Iris pigment epithelial cell (primary cell): ENCODE results near the gene TRIM24.
"Not testable (repeated sequence)": the region's sequence is repeated elsewhere in the genome, so short reads cannot be mapped to it uniquely, and the experiment has no call there.

Experiments used
- DNase-seq: peaks from one replicate; pipeline ENCODE4 v3.0.0-alpha.2; 2011; ENCODE audit warnings: low read depth

The TRIM24 gene

GRCh38 chr7:138460176-138460648, at the start of gene TRIM24:
TSS of gene TRIM24 (plus strand) at chr7:138460259. CDS start at chr7:138460549, 290 bp downstream.
- DNase-seq, result no peak

- DNase-seq, result not testable (repeated sequence)
These were observed 48.0 kb upstream of the TRIM24 start for GRCh38 chr7:138412077-138412476.

- DNase-seq, result not testable (repeated sequence)
These were observed 47.1 kb upstream of the TRIM24 start for GRCh38 chr7:138412921-138413320.

- no peak for DNase-seq
These were observed 42.9 kb upstream of the TRIM24 start for GRCh38 chr7:138417078-138417700.

- DNase-seq, result no peak
These were observed 42.3 kb upstream of the TRIM24 start for GRCh38 chr7:138417764-138418163.

GRCh38 chr7:138418403-138418802, 41.7 kb upstream of the TRIM24 start:
- DNase-seq, result not testable (repeated sequence)

- no peak for DNase-seq
These were observed 35.0 kb upstream of the TRIM24 start for GRCh38 chr7:138425026-138425425.

GRCh38 chr7:138429577-138430250, 30.3 kb upstream of the TRIM24 start:
- DNase-seq, result peak; percentile 1

- DNase-seq, result peak; percentile 5
These were observed 28.5 kb upstream of the TRIM24 start for GRCh38 chr7:138431517-138431916.

GRCh38 chr7:138433583-138434443, 26.2 kb upstream of the TRIM24 start:
- DNase-seq, result no peak

GRCh38 chr7:138434597-138435019, 25.5 kb upstream of the TRIM24 start:
- no peak for DNase-seq

GRCh38 chr7:138435231-138435919, 24.7 kb upstream of the TRIM24 start:
- no peak for DNase-seq

GRCh38 chr7:138436388-138436787, 23.7 kb upstream of the TRIM24 start:
- DNase-seq, result no peak

GRCh38 chr7:138440460-138440859, 19.6 kb upstream of the TRIM24 start:
- no peak for DNase-seq

- DNase-seq, result no peak
These were observed 17.2 kb upstream of the TRIM24 start for GRCh38 chr7:138442822-138443221.

GRCh38 chr7:138449580-138449979, 10.5 kb upstream of the TRIM24 start:
- DNase-seq, result no peak

- DNase-seq, result no peak
These were observed 4.5 kb upstream of the TRIM24 start for GRCh38 chr7:138455609-138456008.

- no peak for DNase-seq
These were observed 3.8 kb upstream of the TRIM24 start for GRCh38 chr7:138456220-138456619.

GRCh38 chr7:138458576-138459412, 1.3 kb upstream of the TRIM24 start:
- DNase-seq, result no peak

- peak; percentile 99 for DNase-seq
These were observed 465 bp upstream of the TRIM24 start for GRCh38 chr7:138459413-138460175.
